GM19193 (cell line): ENCODE results near the gene TFEC.

Experiments used
- POLR2A ChIP-seq: IDR thresholded peaks from 4 replicates; pipeline ENCODE4 v1.6.1; 2011; ENCODE audit not compliant: insufficient read depth, insufficient read length; ENCODE audit errors: extremely low read depth

Gene TFEC

DNA sequence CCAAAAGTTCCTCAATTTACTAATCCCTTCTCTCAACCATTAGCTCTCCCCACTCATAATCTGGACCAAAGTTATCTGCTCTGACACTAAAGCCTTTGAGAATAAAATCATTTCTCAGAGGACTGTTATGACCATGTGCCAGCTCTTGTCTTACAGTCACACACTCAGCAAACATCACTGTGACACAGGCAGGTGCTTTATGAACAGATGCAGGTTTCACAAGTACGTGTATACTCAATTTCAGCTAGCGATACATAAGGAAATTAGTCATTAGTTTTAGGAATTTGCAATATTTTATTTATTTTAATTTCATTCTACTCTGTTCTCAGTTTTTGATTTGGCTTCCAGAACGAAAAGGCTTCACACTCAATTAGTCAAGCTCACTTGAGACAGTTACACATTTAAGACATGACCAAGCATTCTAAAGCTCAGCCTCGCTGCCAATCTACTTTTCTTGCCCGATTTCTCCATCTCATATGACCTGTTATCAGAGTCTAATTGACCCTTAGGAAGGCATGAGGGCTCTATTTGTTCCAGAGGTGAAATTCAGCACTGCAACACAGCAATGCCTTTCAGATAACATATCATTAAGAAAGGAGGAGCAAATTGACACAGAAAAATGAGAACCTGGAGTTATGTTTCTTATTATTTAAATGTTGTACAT lies 76.8 kb downstream of the TFEC start:
- TF ChIP-seq POLR2A, result no peak

DNA sequence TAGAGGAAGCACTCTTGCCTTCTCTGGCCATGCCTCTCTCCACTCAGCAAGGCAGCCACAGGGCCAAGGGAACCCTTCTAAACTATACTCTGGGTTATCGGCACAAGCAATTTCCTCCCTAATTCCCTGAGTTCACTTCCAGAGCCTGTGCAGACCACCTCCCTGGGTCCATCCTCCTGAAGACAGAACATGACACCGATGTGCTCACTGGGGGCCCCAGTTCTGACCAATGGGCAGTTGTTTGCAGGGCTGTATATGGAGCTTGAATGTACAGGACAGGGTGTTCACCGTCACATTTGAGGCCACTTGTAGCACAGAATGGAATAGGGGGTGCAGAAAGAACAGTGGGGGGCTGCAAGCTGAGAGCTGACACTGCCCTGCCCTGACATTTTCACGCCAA lies 77.7 kb downstream of the TFEC start:
- TF ChIP-seq POLR2A, result no peak

- no peak for TF ChIP-seq POLR2A
Measured at GRCh38 chr7:115951547-115951946, 79.0 kb downstream of the TFEC start.

GRCh38 chr7:115941703-115942268 lies 88.8 kb downstream of the TFEC start:
- no peak for TF ChIP-seq POLR2A

DNA sequence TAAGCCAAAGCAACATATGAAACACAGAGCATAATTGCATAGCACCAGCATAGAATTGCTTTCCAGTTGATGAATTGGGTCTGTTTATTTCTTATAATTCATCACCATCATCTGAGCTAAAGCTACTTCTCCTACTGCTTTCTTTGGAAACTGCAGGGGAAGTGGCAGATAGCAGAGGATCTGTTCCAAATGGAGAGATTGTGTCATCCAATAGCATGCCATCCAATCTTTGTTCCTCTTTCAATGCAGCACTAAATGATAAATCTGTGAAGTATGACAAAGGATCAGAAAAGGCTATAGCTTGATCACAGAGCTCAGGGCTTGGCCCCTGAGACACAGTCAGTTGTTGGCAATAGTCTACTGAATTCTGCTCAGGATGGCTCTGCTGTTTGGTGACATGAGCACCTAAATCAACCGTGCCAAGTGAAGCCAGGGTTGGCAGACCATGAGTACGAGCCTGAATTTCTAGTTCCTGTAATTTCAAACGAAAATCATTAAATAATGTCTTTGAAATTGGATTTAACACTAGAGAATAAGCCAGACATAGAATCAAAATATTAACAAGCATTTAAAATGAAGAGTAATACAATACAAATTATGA lies 90.0 kb downstream of the TFEC start:
- no peak for TF ChIP-seq POLR2A

DNA sequence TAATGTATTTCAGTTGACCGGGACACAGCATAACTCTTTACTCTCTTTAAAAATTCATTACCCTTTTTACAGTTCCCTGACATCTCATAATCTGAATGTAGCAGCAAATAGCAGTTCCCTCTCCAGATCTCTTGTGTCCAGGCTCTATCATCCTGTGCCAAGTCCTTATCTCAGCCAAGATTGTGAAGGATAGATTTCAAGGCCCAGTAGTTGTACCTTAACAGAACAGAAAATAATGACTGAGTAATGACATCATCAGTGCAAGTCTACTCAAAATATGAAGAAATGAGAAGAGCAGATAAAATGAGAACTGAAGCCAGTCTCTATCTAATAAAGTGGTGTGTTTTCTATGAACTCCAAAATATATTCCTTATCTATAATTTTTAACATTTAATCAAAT lies 92.6 kb downstream of the TFEC start:
- TF ChIP-seq POLR2A, result no peak

DNA sequence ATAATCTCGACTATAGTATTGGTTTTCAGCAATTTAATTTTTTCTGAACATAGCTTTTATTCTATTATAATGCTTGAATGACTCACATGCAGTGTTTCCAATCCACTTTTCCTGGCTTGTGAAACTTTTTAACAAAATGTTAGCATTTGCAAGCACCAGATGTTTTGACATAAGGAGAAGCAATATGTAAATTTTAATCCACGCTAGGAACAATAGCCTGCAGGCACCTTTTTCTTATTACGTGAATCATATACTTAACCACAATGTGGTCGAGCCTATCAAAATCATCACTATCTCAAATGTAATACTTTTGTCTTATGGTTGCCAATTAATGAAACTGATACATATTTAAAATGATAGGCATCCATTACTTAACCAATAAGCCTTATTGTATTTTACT lies 97.1 kb downstream of the TFEC start:
- no peak for TF ChIP-seq POLR2A

DNA sequence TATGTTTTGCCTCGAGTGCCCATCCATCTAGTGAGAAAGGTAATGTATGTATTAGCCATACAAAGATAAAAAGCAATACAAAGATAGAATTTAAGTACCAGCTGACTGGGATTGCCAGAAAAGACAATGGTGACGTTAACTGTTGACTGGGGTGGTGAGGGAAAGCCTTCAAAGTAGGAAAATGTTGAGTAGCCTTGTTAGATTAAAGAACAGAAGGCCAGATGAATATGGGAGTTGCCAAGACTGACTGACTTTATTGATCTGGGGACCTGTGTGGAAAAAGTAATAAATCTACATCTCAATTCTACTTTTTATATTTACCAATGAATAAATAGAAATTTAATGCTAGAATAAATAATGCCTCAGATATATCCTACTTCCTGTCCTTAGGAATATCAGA lies 97.7 kb downstream of the TFEC start:
- no peak for TF ChIP-seq POLR2A

- no peak for TF ChIP-seq POLR2A
Measured at GRCh38 chr7:115924411-115924810, 106.2 kb downstream of the TFEC start.

DNA sequence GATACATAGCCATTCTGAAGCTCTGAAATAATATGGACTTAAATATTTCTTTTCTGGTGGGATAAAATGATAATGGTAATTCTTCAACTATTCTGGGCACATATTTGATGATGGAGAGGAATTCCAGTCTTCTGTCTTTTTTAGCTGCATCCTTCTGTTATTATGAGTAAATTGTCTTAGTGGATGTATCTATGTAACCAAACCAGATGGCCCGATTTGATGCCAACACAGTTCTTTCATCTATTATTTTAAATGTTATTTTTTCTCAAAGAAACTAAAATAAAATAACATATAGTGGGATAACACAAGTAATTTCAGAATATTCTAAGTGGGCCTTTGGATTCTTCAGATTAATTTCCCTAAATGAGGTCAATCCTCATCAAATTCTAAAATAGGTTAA lies 110.2 kb downstream of the TFEC start:
- no peak for TF ChIP-seq POLR2A

DNA sequence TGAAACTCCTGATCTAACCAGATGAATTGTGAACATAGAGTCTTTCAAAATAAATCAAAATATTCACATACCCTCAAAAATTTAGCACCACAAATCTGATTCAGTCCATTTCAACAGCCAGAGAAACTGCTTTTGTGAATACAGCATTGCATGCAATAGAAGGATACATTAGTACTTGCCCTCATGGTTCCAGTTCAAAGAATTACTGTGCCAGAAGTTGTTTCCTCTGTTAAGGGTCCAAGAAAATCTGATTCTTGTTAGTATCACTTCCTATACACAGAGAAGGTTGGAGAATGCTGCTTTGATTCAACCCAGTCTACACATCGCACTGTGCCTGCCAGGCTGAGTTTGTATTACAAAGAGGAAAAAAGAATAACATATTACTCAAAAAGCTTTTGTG lies 115.6 kb downstream of the TFEC start:
- TF ChIP-seq POLR2A, result no peak

- no peak for TF ChIP-seq POLR2A
Measured at GRCh38 chr7:115911465-115911864, 119.1 kb downstream of the TFEC start.

DNA sequence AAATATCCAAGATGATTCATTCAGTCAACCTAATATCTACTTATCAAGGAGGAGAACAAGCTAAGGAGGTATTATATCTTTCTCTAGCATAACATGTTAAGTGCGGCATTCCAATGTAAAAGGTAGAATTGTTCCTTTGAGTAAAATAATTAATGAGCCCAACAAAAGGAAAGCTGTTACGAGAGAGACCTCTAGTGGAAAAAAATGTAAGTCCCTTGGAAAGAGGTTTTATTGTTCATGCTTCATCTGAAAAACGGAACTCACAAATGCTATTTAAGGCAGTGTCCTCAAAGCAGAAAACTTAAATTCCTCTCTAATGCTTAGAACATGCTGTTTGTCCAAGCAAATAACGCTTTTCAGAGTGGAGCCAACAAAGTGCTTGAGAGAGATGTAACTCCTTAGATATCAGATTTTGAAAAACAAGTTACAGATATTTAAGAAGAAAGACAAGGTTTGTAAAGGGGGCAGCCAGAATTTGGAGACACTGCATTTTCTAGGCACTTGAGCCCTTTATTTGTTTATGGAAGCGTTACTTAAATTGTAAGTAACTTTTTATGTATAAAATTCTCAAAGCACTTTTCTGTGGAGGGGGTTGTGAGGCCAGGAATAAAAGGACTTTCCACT lies 119.9 kb downstream of the TFEC start:
- no peak for TF ChIP-seq POLR2A

- no peak for TF ChIP-seq POLR2A
Measured at GRCh38 chr7:115906731-115907130, 123.8 kb downstream of the TFEC start.

DNA sequence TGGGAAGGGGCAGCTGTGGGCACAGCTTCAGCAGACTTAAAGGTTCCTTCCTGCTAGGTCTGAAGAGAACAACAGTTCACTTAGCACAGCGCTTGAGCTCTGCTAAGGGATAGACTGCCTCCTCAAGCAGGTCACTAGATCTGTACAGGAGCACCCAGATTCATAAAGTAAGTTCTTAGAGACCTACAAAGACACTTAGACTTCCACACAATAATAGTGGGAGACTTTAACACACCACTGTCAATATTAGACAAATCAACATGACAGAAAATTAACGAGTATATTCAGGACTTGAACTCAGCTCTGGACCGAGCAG lies 140.9 kb downstream of the TFEC start:
- no peak for TF ChIP-seq POLR2A

GRCh38 chr7:115888981-115889668 lies 141.4 kb downstream of the TFEC start:
- no peak for TF ChIP-seq POLR2A

GRCh38 chr7:115885550-115885949 lies 145.0 kb downstream of the TFEC start:
- no peak for TF ChIP-seq POLR2A
